OCI-LY3 (cell line): ENCODE measurements around the gene ZNF580.

Source experiments
- EZH2phosphoT487 ChIP-seq: fragments of 200-600 bp; shearing (Covaris generic); IDR thresholded peaks from 2 replicates; pipeline ENCODE4 v1.6.1; 2018; ENCODE audit warnings: antibody characterized with exemption, mixed run types, low read depth
- TF ChIP-seq, protein P1 (sequence below): fragments of 200-600, 300-600 bp; sonication (generic); IDR thresholded peaks from 2 replicates; pipeline ENCODE4 v1.5.1; 2014; ENCODE audit warnings: antibody characterized with exemption, low read length, low read depth

DNA sequence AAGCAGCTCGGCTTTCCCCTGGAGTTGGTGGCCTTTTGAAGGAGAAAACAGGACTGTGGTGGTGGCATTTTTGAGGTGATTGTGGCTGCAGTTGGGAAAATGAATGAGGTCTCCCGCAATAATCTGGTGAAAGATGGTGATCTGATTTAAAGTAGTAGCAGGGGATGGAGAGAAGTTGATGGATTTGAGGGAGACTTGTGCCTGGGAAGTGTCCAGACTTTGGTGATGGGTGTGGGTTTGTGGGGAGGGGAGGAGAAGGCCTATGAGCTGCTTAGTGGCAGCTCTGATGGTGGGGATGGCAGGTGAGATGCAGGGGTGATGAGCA, 30.2 kb downstream of the ZNF580 start:
- TF ChIP-seq, protein P1, sequence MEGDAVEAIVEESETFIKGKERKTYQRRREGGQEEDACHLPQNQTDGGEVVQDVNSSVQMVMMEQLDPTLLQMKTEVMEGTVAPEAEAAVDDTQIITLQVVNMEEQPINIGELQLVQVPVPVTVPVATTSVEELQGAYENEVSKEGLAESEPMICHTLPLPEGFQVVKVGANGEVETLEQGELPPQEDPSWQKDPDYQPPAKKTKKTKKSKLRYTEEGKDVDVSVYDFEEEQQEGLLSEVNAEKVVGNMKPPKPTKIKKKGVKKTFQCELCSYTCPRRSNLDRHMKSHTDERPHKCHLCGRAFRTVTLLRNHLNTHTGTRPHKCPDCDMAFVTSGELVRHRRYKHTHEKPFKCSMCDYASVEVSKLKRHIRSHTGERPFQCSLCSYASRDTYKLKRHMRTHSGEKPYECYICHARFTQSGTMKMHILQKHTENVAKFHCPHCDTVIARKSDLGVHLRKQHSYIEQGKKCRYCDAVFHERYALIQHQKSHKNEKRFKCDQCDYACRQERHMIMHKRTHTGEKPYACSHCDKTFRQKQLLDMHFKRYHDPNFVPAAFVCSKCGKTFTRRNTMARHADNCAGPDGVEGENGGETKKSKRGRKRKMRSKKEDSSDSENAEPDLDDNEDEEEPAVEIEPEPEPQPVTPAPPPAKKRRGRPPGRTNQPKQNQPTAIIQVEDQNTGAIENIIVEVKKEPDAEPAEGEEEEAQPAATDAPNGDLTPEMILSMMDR = no peak
- no peak for TF ChIP-seq EZH2phosphoT487
